Fibroblast of the conjunctiva (primary cell): ENCODE data around the gene PTPRM.

ENCODE experiments used
- DNase-seq: peaks from one replicate; pipeline ENCODE4 v3.0.0-alpha.2; 2010; ENCODE audit warnings: low read depth

Gene PTPRM

DNA sequence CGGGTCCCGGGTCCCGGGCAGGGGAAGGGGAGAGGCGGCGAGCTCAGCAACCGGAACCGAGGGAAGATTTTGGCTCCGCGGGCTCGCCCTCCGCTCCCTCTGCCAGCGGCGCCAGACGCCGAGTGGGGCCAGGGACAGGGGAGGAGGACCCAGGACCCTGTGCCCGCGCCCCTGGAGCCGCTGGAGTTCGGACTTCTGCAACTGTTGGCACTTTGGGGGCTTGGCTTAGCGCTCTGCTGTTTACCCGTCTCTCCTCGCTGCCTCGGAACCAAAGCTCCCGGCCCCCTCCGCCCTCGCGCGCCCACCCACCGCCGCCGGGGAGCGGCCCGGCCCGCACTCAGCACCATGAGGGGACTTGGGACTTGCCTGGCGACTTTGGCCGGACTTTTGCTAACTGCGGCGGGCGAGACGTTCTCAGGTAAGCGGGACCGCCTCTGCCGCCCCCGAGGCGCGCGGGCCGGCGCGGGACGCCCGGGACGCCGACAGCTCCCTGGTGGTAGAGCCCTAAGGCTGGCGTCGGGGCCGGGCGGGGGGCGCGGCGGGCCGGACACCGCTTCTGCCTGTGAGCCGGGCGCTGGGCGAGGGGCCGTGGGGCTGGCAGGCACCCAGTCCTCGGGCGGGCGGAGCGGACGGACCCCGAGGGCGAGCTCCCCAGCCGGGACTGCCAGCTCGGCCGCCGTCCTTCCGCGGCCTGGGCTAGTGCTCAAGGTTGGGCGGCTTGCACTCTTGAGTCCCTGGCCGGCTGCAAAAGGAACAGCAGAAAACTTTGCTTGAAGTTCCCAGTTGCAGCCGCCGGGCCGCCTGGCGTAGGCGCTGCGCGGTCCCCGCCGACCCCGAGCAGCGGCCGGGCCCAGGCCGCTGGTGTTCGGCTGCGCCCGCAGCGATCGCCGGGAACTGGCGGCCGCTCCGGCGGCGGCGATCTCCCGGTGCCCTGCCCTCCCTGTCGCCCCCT, 634 bp downstream of the PTPRM start:
- DNase-seq, result peak; percentile 38

DNA sequence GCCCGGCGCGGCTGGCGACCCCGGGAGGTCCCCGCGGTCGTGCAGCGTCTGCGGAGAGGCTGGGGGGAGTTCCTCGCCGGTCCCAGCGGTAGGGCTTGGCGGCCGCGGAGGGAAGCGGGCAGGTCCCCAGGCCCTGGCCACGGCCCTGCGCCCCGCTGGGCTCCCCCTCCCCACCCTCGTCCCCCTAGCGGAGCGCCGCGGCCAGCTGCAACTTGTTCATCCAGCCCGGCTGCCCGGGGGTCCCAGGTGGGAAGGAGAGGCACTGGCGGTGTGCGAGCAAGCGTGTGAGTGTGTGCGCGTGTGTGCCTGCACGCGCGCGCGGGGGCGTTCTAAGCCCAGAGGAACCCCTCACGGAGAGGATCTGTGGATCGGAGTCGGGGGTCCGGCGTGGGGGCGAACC, 1.3 kb downstream of the PTPRM start:
- no peak for DNase-seq

DNA sequence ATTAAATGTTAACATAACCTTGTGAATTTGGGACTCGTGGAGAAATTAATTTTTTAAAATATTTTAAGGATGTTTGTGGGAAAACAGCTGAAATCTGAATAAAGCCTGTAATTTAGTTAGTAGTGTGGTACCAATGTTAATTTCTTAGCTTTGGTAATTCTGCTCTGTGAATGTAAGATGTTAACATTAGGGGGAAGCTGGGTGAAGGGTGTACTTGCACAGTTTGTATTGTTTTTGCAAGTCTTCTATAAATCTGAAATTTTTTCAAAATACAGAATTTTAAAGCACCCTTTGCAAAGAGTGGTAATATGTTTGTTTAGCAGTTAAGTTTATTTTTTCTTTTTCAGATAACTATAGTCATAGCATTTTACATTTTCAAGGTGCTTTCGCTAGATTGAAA, 4.5 kb downstream of the PTPRM start:
- no peak for DNase-seq

DNA sequence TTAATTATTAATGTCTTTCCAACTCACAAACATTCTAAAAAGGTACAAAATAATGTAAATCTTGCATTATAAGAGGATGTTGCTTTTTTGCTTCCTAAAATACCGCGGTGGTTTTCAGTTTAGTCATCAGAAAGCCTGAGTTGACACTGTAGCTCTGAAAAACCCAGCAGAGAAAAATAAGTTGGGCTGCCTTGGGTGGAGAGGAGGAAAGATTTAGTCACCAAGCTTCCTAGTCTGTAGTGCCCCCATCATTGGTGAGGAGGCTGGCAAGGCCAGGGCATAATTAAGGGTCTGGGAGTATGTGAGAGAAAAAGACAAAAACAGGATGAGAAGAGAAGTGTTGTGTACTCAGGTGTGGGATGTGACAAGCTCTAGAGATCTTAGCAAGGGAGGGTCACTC, 5.7 kb downstream of the PTPRM start:
- no peak for DNase-seq

DNA sequence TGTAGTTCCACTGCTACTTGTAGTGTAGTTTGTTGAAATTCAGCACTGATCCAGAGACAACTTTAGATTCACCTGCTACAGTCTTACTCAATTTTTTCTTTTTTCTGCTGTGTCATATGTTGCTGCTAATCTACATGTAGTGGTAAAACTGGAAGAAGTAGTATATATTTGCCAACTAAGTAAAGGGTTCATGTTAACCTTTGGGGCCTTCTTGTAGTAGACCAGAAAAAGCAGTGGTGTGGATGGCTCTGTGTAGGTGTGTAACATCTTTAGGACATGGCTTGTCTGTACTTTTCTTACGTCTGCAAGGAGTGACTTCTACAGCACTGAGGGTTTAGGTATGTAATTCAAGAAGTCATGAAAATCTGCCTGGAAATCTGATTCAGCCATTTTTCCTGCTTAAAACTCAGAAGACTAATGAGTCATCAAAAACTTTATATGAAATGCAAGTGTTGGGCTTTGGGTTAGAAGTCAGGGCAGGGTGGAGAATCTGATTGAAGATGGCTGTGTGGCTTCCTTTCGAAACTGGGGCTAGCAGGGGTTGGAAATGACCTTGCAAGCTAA, 8.4 kb downstream of the PTPRM start:
- no peak for DNase-seq

DNA sequence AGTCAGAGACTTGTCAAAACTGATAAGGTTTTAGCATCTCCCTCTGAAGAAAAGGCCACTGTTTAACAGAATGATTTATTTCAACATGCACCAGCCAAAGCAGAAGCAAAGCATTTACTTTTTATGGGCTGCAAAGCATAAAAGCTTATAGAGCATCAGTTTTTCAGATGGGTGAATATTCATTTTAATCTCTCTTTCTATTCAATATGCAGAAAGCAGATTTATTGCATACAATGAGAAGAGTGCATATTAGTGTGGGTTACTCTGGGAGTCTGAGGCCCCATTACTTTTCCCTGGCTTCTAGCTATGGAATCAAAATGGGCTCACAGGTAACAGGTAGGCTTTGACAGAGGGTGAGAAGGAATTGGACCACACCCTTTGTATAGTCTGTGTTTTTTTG, 9.0 kb downstream of the PTPRM start:
- DNase-seq, result no peak

DNA sequence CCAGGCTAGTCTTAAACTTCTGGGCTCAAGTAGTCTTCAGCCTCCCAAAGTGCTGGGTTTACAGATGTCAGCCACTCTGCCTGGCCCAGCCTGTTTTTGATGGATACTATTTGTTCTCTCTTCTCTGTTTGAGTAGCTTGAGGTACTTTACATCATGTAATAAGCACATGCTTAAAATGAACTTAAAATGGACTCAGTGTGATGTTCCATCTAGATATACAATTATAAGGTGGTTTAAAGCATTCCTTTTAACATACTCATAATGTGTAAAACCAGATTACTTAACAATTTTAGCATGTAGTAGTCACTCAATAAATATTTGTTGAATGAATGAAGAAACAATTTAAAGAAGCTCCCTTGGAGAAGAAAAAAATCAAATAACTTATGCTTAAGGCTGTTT, 9.6 kb downstream of the PTPRM start:
- no peak for DNase-seq

DNA sequence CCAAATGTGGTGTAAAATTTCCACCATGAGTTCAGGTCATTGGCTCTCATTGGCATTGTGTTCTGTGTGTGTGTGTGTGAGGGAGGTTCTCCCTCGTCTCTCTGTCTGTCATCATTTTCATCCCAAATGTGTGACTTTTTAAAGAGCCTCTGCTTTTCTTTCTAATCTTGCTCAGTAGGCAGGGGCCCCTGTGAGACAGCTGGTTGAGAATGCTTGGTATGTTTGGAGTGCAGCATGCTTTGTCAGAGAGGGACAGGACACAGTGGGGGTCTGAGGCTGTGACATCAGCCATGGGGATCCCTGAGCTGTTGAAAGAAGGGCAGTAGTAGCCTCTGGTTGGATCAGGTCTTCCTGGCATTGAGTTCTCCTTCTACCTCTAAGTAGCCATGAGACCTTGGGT, 10.6 kb downstream of the PTPRM start:
- no peak for DNase-seq

DNA sequence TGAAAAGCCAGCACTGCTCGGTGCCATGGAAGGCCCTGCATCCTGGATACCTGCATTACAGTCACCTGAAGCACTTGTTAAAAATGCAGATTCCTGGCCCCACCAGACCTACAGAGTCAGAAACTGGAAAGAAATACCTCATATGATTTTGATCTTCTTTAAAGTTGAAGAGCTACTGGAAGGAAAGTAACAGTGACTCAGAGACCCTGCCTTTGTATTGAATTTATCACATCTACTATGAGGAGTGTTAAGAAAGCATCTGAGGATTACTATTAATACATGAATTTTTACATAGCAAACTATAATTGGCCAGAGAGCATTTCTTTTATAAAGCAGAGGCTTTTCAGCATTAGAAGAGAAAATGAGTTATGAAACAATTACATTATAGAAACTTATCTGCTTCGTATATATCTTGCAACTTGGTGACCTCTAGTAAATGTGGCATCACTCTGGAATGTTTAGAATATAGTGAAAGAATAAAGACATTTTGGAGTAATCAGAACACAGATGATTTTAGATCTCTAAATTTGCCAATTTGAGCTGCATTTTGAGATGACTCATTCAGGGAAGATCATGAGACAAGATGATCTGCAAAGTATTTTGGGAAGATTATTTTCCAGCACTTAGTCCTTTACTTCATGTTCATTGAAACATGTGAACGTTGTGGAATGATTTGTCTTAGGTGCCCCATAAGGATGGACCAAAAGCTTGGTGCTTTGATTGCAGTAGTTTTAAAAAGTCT, 12.2 kb downstream of the PTPRM start:
- no peak for DNase-seq

DNA sequence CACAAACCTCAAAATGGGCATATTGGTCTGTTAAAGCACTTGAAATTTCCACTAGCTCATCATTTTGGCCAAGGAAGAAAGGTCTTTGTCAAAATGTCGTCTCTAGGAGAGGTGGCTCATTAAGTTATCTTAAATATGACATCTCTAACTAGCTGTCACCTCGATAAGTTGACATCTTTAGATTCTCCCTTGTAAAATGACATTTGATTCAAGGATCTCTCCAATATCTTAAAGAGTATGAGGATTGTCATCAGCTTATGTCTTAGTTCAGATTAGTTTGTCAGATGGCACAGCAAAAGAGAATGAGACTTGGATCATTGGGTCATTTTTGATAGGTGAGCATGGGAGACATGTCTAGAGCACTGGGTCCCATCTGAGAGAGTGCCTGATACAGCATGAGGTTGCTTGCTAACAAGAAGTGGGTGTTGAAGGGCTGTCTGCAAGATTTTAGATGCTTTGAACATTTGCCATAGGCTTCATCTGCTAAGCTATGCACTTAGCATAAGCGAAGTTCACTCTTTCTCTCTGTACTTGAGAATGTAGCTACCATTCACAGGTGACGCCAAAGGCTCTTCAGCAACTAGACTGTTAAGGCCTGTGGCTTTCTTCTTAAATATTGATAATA, 12.9 kb downstream of the PTPRM start:
- DNase-seq, result no peak

DNA sequence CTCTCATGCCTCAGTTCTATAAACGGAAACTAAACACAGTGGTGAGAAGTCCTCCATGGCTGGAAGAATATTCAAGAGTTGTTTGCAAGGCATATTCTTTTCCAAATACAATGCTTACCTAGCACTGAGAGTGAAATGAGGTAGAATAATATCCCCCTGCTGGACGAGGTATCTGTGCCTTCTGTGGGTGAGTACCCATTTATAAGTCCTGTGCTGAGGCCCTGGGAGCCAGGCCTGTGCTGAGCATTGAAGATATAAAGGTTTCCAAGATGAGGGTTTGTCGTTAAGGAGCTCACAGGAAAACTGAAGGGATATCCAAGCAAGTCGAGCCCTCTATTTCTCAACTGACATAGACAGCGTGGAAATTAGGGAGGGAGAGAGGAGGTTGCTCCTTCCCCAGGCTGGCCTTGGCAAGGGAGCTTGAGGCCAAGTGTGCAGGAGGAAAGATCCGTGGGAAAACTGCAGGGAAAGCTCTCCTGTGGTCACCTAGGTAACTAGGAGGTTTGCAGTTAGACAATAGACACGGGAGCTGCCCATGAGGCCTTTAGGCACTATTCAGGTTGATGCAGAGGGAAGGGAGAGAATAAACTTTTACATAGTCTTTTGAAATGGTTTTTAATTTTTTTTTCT, 17.6 kb downstream of the PTPRM start:
- no peak for DNase-seq

DNA sequence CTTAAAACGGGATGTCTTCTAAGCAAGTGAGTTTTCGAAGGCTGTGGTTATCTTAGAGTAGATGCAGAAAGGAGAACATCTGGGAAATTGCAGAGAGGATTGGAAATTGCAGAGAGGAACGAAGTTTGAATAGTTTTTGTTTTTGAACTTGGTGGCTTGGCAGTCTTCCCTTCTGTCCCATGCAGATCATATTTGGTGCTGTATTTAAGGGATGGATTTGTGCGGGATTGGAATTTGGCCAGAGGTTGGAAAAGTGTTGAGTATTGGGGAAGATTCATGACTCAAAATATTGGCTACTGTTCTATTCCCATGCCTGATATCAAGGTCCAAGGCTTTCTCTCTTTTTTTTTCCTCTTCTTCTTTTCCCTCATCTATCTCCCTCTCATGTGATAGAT, 18.2 kb downstream of the PTPRM start:
- DNase-seq, result no peak

DNA sequence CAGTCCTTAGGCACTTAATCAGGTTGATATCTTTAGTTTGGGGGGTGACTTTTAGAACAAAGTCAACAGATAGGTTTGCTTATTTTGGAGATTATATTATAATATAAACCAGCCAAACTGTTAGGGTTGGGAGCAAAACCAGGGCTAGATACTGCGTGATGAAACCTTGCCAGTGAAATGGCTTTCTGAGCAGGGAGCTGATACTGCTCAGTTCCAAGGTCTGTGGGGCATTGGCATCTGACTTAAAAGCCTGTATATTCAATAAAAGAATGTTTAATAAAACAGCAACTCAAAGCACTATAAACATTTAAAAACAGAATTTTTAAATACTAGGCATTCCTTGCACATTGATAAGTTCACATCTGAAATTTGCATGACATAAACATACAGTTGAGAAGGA, 19.3 kb downstream of the PTPRM start:
- DNase-seq, result no peak

DNA sequence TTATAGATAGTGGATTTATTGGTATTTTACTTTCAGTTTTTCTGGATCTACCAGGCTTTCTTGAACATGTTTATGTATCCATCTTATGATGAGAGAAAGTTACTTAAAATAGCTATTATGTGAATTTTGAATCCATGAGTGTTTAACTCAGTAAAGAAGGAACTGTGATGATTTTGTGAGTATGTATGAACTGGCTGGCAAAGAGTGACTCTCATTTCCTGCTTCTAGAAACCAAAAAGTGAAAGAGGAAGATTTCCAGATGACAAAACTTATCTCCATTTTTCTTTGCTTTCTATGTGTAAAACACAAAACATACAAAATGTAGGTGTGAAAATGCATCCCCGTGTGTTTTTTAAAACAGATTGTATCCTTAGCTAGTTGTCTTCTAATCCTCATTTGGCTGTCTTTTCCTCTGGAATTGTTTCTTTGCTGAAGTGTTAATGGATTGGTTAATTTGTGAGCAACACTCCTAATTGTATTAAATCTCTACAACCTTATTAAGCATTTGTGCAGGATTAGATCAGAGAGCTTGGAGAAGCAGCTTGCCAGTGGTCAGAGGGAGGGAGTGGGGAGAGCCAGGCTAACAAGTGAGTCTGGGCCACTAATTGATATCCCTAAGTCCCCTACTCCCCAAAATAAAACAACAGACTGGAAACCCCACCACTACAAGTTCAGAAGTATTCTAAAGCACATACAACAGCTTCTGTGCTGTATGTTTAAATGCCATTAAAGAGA, 23.9 kb downstream of the PTPRM start:
- no peak for DNase-seq

DNA sequence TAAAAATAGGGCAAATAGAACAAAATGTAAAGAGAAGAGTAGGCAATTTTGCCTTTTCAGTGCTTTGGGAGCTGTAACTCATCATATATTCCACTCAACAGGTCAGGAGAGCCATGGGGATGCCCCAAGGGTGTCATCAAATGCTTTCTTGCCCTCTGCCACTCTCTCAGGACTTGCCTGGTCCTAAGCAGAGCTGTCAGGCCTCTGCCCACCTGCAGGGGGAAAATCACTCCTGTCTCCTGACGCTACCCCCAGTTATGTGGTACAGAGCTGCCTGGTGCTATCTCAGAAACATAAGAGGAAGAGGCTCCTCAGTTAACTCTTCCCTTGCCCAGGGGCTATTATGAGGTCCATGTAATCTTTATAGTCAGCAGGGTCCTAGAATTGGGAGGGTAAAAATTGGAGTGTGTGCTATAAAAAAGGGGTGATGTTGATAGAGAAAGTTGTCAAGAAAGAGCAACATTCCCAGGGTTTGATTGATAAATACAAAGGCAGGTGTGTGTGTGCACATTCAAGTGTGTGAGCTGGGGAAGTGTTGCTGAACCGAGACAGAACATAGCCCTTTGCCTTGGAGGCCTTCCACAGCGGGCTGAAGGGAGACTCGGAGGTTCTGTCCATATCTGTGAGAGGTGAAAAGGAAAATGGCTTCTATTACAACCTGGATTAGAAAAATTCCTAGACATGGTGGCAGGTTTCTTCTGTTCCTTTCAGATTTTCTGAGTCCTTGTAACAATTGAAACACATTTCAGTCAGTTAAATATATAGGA, 25.4 kb downstream of the PTPRM start:
- no peak for DNase-seq

DNA sequence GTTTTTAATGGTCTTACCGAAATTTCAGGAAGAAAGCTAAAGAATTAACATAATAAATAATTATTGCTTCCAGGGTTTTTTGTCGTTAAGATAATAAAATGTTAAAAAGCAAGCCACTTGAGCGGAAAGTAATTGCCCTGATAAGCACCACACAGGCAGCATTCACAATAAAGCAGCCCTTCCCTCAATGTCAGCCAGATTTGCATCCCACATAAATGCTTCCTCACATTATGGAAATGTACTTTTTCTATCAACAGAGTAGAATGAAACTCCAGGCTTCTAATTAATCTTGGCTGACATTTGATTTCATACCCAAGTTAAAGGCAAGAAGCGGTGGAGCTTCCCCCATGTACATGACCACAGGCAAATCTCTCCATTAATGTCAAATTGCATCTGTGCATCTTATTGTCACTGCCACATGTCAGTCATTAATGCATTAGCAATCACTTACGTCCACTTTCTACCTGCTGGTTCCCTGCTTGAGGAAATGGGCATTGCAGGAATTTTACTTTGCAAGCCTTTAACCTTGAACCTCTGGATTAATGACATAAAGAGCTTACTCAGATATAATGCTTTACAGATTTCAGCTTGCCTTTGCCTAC, 26.2 kb downstream of the PTPRM start:
- DNase-seq, result no peak

DNA sequence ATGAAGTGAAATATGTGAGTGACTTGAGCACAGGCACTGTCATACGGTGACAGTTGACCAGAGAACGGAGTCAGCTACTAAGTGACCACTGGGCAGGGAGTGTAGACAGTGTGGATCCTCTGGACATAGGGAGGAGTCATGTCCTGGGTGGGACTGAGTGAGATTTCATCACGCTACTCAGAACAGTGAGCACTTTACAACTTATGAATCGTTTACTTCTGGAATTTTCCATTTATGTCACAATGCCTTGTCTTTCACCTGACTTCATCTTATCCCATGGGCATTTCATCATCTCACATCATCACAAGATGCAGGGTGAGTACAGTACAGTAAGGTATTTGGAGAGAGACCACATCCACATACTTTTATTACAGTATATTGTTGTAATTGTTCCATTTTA, 29.0 kb downstream of the PTPRM start:
- DNase-seq, result no peak

DNA sequence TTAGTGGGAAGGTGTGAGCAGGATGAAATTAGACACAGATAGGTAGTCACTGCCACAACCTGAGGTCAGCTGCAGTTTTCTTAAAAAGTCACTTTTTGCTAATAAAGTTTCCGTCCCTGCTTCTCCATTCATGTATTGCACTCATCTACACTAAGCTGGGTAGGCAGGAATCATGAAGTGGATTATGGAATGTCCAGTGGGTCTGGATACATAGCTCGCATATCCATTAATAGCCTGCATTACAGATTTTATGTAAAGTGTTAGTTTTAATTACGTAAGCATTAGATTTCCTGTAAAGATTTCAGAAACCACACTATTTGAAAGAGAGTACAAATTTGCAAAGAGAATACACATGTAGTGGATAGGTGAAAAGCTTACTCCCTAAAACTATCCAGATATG, 30.4 kb downstream of the PTPRM start:
- no peak for DNase-seq

DNA sequence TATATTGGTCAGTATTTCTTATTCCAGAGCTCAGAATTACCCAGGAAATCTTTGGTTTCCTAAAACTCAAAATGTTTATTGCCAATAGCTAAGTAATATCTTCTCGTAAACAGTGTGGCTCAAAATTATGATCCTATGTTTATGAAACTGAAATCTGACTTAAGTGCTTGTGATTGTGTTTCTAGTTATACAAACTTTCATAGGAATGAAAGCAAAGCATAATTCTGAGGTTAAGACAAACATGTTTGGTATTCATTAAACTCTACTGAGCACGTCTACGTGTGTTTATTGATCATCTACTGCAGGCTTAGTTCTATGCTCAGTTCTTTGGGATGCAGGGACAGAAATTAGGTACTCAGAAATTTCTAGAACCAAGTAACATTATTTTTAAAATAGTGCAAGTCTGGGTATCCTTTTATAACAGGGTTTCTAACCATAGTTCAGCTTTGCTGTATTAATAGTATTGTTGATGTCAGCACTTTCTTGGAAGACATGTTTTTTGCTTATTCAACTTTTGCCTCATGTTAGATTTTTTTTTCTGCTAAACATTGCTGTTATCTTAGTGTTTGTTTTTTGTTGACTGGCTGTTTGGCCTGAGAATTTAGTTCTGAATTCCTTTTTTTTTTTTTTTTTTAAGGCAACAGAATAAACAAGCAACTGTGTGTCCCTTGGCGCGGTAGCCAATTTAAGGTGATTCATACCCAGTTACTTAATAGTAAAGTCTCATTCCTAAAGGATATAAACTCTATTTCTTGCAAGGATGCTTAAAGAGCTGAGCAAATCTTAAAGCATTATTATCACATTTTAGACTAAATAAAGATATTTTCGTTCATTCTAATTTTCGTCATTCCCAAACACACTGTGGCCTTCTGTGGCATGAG, 31.3 kb downstream of the PTPRM start:
- DNase-seq, result no peak
